K562 (cell line): ENCODE results near the gene TICRR. TPM values are rescaled to one million over a fixed set of nuclear protein-coding genes. Genes with fewer than 3 reads are reported as not detected.

Experiments used
- ATAC-seq: fragments of 200-7000 bp; cut with Tn5 transposase; 3 replicates; pipeline ENCODE4 v1.9.1; 2020; ENCODE audit warnings: moderate library complexity
- BruUV-seq: library from RNA; stranded (reverse); fragments of 400-500 nt; replicated peaks from 2 replicates; lab custom pipeline; 2021; lab: Mats Ljungman, UMichigan
- CTCF ChIA-PET: fragments of 300-600 bp; formaldehyde crosslinking; extraction: SDS; loops from one replicate; lab custom pipeline; 2021; ENCODE audit warnings: low intra/inter-chr PET ratio; lab: Yijun Ruan, JAX
- POLR2A ChIA-PET: fragments of 300-600, 350-650 bp; sonication (Branson Sonifier 250); formaldehyde crosslinking; extraction: SDS; loops from one replicate; lab custom pipeline; 2021; ENCODE audit warnings: antibody characterized with exemption, inconsistent platforms; lab: Yijun Ruan, JAX
- DNase-seq, 4 experiments: peaks; one replicate each; pipeline versions ENCODE4 v3.0.0 to v3.0.0-alpha.2; 2011 to 2018; ENCODE audit warnings: low spot score in 3 of 4, mixed read lengths in 3 of 4; ENCODE audit errors: extremely low read depth in 1 of 4
- FAIRE-seq: peaks from 2 replicates; lab custom pipeline; 2011; peaks lifted over from hg19 to GRCh38; lab: Jason Lieb, UNC
- H2AFZ ChIP-seq: 2 replicates; pipeline ENCODE4 v1.6.0; 2011; ENCODE audit warnings: low read depth, low read length, control low read depth, inconsistent platforms
- H3K27ac ChIP-seq: fragments of 200-600 bp; 3 replicates; pipeline ENCODE4 v1.8.0; 2011; ENCODE audit warnings: low read depth, mild to moderate bottlenecking, control low read depth, inconsistent platforms, low read length, moderate library complexity, mixed read lengths; ENCODE audit errors: extremely low read depth
- H3K27me3 ChIP-seq, 2 experiments: fragments of 300-600 bp in 1 of 2; 2 replicates in 1 of 2; 3 replicates in 1 of 2; pipeline versions ENCODE4 v1.6.0 to v1.8.0; 2011; ENCODE audit warnings: inconsistent platforms in 2 of 2, low read length in 2 of 2, mild to moderate bottlenecking in 1 of 2, mixed read lengths in 1 of 2, moderate library complexity in 1 of 2; ENCODE audit not compliant: control insufficient read depth in 2 of 2, insufficient read depth in 2 of 2
- H3K36me3 ChIP-seq: fragments of 300-600 bp; 3 replicates; pipeline ENCODE4 v1.8.0; 2011; ENCODE audit warnings: mild to moderate bottlenecking, low read length, inconsistent platforms; ENCODE audit not compliant: control insufficient read depth, insufficient read depth
- H3K4me1 ChIP-seq, 2 experiments: fragments of 200-600 bp in 1 of 2; replicated peaks in 1 of 2; 2 replicates in 1 of 2; 3 replicates in 1 of 2; pipeline versions ENCODE4 v1.5.1 to v1.8.0; 2011; ENCODE audit warnings: inconsistent platforms in 2 of 2, low read length in 2 of 2, mild to moderate bottlenecking in 1 of 2, mixed read lengths in 1 of 2, moderate library complexity in 1 of 2; ENCODE audit not compliant: control insufficient read depth in 2 of 2, insufficient read depth in 2 of 2
- H3K4me2 ChIP-seq: 2 replicates; pipeline ENCODE4 v1.6.1; 2011; ENCODE audit warnings: low read length, control low read depth, inconsistent platforms, mixed read lengths; ENCODE audit not compliant: insufficient read depth
- H3K4me3 ChIP-seq: fragments of 200-600 bp; sonication (generic), shearing (Covaris generic); 2 replicates; pipeline ENCODE4 v1.5.1; 2016; ENCODE audit warnings: control low read depth, inconsistent platforms
- H3K79me2 ChIP-seq: fragments of 200-600 bp; 3 replicates; pipeline ENCODE4 v1.8.0; 2011; ENCODE audit warnings: low read length, inconsistent platforms; ENCODE audit not compliant: control insufficient read depth, insufficient read depth
- H3K9ac ChIP-seq, 2 experiments: 2 replicates each; pipeline versions ENCODE4 v1.6.0 to v1.6.1; 2011; ENCODE audit warnings: low read depth in 2 of 2, low read length in 2 of 2, control low read depth in 1 of 2, inconsistent platforms in 1 of 2, mild to moderate bottlenecking in 1 of 2, mixed read lengths in 1 of 2; ENCODE audit not compliant: insufficient read depth in 1 of 2
- H3K9me1 ChIP-seq: one replicate; pipeline ENCODE4 v1.6.0; 2011; ENCODE audit warnings: inconsistent platforms, mild to moderate bottlenecking, low read length, moderate library complexity; ENCODE audit not compliant: control insufficient read depth, insufficient read depth
- H3K9me3 ChIP-seq: replicated peaks from 2 replicates; pipeline ENCODE4 v1.5.1; 2011; ENCODE audit warnings: low read depth, low read length, inconsistent platforms; ENCODE audit not compliant: control insufficient read depth, insufficient read depth
- H4K20me1 ChIP-seq: replicated peaks from 2 replicates; pipeline ENCODE4 v1.6.1; 2011; ENCODE audit warnings: low read length, inconsistent platforms, mixed read lengths; ENCODE audit not compliant: control insufficient read depth, insufficient read depth
- BMI1 ChIP-seq: fragments of 150-350 bp; IDR thresholded peaks from 2 replicates; pipeline ENCODE4 v1.6.1; 2014; ENCODE audit warnings: low read length
- CAMTA2 ChIP-seq: fragments of 250-450 bp; sonication (Bioruptor Pico); conservative IDR thresholded peaks from 2 replicates; pipeline ENCODE4 v1.5.1; 2022
- SNRNP70 ChIP-seq: fragments of 200-400 bp; formaldehyde crosslinking; optimal IDR thresholded peaks from 2 replicates; pipeline ENCODE3; 2017; ENCODE audit warnings: low read depth, low read length
- ZBTB5 ChIP-seq: fragments of 450-650 bp; IDR thresholded peaks from 2 replicates; pipeline ENCODE4 v1.6.1; 2017; ENCODE audit warnings: antibody characterized with exemption
- WGBS: fragments of 100-300 bp; shearing (Covaris generic); methylation state at CpG from one replicate; pipeline ENCODE4 v1.1.6; 2016; ENCODE audit warnings: low coverage, mixed read lengths; ENCODE audit not compliant: insufficient coverage; ENCODE audit errors: missing lambda C conversion rate; 5-methylcytosine and 5-hydroxymethylcytosine counted together
- in situ Hi-C: fragments of 300-500 bp; cut with MboI; formaldehyde crosslinking; loops from 4 replicates; pipeline ENCODE4 v1.15.0; 2018; ENCODE audit warnings: inconsistent platforms, mixed read lengths
- intact Hi-C: fragments of 100-400 bp; cut with micrococcal nuclease; formaldehyde crosslinking; loops from 2 replicates; pipeline ENCODE4 v1.14.2; 2022
- polyA plus RNA-seq, 8 experiments: library from polyadenylated mRNA; depleted of rRNA in 4 of 8; stranded (reverse) in 5 of 8; unstranded in 3 of 8; fragments of >200 nt; fragmentation: Nextera tagmentation in 2 of 8; fragmentation: Illumina TruSeq in 1 of 8; extraction: Ambion mirVana in 2 of 8; extraction: Trizol in 1 of 8; gene quantifications; 2 replicates each; pipeline versions ENCODE4 v1.2.1 to v1.2.3, GENCODE V29; 2011 to 2014; ENCODE audit warnings: inconsistent platforms in 1 of 8, missing spikeins in 1 of 8
- total RNA-seq, 7 experiments: library from RNA; depleted of rRNA in 6 of 7; stranded (reverse); fragments of >200 nt in 6 of 7; fragmentation: Illumina TruSeq in 2 of 7; extraction: Trizol in 2 of 7; gene quantifications; 2 replicates each; pipeline versions ENCODE4 v1.2.1 to v1.2.3, GENCODE V29; 2011 to 2021; ENCODE audit warnings: low replicate concordance in 1 of 7
- TF ChIP-seq, protein P1 (sequence below), 2 experiments: IDR thresholded peaks in 1 of 2; conservative IDR thresholded peaks in 1 of 2; 2 replicates each; pipeline ENCODE4 v1.6.1; 2016; ENCODE audit warnings: low read depth in 2 of 2, mild to moderate bottlenecking in 1 of 2, missing compliant biosample characterization in 1 of 2, missing genetic modification characterization in 1 of 2, moderate library complexity in 1 of 2

Gene TICRR
- total and polyA plus RNA-seq, 9 of the 15 experiments (the other 6 are each of a cell fraction or from before 2014, with no cell fraction given) = 0.84 to 22.9 (median 13.7) TPM

DNA sequence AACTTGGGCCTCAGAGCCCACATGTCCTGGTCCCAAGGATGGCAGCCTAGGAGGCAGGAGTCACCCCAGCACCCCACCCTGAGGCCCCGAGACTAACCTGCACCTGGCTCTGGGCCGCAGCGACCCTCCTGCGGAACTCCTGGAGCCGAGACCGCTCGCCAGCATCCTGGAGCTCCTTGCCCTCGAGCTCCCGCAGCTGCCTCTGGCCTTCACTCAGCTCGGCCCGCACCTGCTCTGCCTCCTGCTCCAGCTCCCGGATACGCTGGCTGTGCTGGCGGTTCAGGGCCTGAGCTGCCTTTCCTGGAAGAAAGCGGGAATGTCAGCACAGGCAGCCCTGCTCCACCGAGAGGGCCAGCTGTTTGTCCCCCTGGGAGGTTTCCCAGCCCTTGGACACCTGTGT, 66.8 kb downstream of the TICRR start (continued):
- TF ChIP-seq, protein P1, sequence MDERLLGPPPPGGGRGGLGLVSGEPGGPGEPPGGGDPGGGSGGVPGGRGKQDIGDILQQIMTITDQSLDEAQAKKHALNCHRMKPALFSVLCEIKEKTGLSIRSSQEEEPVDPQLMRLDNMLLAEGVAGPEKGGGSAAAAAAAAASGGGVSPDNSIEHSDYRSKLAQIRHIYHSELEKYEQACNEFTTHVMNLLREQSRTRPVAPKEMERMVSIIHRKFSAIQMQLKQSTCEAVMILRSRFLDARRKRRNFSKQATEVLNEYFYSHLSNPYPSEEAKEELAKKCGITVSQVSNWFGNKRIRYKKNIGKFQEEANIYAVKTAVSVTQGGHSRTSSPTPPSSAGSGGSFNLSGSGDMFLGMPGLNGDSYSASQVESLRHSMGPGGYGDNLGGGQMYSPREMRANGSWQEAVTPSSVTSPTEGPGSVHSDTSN (CRISPR knock-in tag; IDR thresholded peaks at IDR 0.05; ENCODE audit: low read depth) = no peak
- TF ChIP-seq, protein P1 (tag; conservative IDR thresholded peaks at IDR 0.05; ENCODE audit: low read depth) = no peak
- TF ChIP-seq BMI1 = no peak
- no peak for TF ChIP-seq SNRNP70
- TF ChIP-seq CAMTA2 (CRISPR knock-in tag) = no peak

DNA sequence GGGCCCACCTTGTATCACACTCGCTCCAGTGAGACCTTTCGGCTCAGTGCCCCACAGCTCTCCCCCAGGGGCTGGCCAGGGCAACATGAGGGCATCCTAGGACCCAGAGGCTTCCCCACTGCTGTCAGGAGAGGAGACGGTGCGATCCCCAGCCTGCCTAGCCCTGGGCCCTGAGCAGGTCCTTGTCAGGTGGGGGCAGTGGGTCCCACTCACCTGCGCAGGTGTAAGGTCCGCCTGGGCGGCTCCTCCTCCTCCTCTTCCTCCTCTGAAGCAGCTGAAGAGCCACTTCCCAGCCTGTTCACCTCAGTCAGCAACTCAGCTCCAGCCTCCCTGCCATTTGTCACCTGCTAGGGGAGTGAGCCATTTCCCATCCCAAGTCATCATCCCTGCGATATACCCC, 70.4 kb downstream of the TICRR start:
- in situ Hi-C loops = no loop called here
- FAIRE-seq = no peak
- TF ChIP-seq ZBTB5 = no peak
- TF ChIP-seq, all 486 proteins: peak for 0
- Histone ChIP-seq H3K79me2 (no peaks in the 10 kb centered on the region), H3K27me3 (peaks cover 0 to 6% of the 10 kb centered on the region in 2 experiments; a peak in 1 of 5 replicates), H3K36me3 (no peaks in the 10 kb centered on the region), H3K4me1 (peaks cover 0 to 19% of the 10 kb centered on the region in 2 experiments; a peak in 2 of 5 replicates), H3K4me3 (no peak overlapping the region), H3K27ac (no peak overlapping the region), H3K9ac (peak overlapping the region in 1 of 2 experiments; percentile 45; a peak in 1 of 4 replicates), H3K9me3 (no peaks in the 10 kb centered on the region), H4K20me1 (no peaks in the 10 kb centered on the region), H3K4me2 (no peak overlapping the region), H3K9me1 (no peaks in the 10 kb centered on the region), H2AFZ (no peak overlapping the region)
- WGBS = 18% methylated on average over 3 of the region's 8 CpGs
- no TSS peak for BruUV-seq
- POLR2A ChIA-PET = no interaction called here
- intact Hi-C loops = no loop called here
- CTCF ChIA-PET = no interaction called here
- ATAC-seq (no peak), DNase-seq (no peak)
